C1 segment of cervical spinal cord (tissue), 14 donors: ENCODE data around the gene MAGI1.

Source experiments
- DNase-seq, 14 donors: peaks; one replicate each; lab custom pipeline; 2025; lab: John Stamatoyannopoulos, UW

MAGI1 gene

DNA sequence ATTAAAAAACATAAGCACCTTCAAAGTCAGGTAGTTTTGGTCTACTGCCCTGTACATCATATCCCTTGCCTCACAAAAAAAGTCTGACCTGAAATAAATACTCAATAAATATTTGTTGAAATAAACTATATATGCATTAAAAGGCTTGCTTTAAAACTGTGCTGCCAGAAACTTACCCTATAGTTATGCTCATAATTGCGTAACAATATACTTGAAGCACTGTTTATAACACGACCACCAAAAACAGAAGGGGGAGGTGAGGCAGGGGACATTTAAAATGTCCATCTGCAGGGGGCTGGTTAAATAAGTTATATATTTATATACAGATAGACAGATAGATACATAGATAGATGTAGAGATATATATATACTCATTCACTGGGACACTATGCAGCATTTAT, 549.5 kb downstream of the MAGI1 start:
- no peak for DNase-seq

GRCh38 chr3:65485826-65486469, 552.8 kb downstream of the MAGI1 start:
- peak in 5 of 14 donors; percentile 12 to 58 (median 18) for DNase-seq

GRCh38 chr3:65484964-65485363, 553.8 kb downstream of the MAGI1 start:
- DNase-seq = no peak

DNA sequence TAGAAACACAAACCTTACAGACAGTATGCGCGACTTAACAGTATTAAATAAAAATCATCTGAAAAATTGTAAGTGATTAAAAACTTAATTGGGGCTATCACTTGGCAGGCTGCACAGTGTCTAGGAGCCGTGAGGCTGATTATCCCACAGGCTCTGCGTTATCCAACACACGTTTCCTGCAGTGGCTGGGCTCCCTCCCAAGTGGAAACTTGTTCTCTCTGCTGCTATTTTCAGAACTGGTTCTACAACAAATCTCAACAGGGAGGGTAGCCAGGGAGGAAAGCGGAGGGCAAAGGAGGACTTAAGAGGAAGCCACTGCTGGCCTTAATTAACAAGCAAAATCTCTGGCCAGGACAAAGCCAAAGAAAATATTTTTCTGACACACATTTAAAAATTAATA, 555.2 kb downstream of the MAGI1 start:
- peak in 8 of 14 donors; percentile 25 to 85 (median 42) for DNase-seq

DNA sequence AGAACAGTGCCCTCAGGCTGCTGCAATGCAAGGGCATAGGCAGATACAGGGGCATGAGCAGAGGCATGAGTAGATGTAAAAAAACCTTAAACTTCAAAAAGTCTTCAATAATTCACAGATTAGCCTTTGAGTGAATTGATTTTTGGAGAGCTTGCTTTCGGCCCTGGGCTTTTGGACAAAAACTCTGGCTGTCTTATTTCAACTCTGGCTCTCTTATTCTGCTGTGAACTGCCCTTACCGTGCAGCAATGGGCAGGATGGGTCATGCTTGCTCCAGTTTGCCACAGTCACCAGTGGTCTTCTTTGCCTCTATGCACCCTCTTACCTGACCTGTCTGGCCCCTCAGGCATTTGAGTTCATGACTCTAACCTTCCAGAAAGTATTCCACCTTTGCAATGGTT, 555.7 kb downstream of the MAGI1 start:
- no peak for DNase-seq

- DNase-seq = no peak
Measured at GRCh38 chr3:65481085-65481484, 557.6 kb downstream of the MAGI1 start.

DNA sequence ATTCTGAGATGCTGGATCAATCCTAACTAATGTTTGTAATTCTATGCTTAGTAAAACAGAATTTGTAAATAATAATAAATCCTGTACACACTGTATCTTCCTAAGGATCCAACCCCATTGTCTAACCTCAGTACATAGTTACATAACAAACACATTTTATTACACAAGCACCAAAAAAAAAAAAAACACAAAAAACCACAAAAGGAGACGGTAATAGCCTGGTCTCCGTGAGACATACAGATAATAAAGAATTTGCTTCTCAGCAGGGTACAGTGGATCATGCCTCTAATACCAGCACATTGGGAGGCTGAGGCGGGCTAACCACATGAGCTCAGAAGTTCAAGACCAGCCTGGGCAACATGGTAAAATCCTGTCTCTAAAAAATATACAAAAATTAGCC, 558.7 kb downstream of the MAGI1 start:
- DNase-seq = no peak

DNA sequence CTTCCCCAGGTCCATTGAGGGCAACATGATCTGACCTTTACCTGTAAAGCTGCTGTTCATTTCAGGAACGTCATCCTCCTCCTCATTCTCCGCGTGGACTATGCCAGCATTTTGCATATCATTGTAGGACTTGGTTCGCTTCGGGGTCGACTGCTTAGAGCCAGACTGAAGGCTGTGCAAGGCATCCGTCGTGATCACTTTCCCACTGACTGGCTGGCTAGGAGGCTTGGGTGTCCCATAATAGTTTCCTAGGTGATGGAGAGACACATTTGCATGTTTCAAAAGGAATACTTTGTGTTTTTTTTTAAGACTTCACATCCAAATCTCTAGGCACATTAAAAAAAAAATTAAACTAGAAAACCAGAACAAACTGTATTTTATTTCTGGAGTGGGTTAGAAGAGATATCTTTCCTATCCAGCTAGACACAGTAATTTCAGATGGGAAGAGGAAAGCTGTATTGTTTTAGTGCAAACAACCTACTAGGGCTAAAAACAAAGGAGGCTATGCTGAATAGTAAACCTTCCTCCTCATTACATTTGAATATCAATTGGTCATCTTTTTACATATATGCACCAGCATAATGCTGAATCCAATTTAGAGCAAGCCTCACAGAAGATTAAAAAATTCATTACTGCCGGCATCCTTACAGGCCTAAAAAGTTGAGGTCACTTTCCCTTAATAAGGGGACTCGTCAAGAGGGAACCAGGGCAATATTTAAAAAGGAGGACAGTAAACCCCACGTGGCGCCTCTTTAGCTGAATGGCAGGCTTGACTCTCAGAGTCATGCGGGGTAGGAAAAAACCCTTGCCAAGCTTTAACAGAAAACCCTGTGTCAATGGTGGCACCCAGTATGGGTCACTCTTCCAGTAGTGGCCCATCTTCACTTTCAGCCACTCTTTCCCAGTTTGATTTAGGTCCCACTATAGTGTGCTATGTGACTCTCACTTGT, 559.9 kb downstream of the MAGI1 start:
- peak in 3 of 14 donors; percentile 14 to 16 (median 15) for DNase-seq

DNA sequence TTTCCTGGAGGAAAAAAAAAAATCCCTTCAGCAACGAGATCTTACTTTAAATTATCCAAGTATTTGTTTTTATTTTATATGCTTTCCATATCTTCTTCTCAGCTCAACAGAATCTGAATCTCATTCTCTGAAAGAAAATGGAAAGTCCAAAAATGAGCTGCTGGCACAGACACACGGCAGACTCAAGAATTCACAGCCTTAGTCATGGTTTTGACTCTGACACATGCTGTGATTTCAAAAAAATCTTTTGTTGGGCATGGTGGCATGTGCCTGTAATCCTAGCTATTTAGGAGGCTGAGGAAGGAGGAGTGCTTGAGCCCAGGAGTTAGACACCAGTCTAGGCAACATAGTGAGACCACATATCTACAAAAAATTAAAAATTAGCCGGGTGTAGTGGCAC, 565.0 kb downstream of the MAGI1 start:
- no peak for DNase-seq

DNA sequence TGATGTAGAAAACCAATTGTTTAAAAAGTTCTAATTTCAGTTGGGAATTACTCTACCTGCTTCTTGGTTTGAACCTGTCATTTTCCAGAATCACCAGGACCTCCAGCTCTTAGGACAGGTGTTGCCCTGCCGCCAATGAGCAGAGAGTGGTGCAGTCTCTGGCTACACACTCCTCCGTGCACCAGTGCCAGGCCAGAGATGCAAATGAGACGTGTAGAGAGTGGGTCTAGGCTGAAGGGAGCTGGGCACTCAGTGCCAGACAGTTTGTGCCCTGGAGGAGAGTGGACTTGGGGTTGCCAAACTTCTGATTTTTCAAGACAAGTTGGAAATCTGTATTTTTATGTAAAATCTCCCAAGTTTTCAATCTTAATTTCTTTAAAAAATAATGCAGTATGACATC, 566.2 kb downstream of the MAGI1 start:
- no peak for DNase-seq

DNA sequence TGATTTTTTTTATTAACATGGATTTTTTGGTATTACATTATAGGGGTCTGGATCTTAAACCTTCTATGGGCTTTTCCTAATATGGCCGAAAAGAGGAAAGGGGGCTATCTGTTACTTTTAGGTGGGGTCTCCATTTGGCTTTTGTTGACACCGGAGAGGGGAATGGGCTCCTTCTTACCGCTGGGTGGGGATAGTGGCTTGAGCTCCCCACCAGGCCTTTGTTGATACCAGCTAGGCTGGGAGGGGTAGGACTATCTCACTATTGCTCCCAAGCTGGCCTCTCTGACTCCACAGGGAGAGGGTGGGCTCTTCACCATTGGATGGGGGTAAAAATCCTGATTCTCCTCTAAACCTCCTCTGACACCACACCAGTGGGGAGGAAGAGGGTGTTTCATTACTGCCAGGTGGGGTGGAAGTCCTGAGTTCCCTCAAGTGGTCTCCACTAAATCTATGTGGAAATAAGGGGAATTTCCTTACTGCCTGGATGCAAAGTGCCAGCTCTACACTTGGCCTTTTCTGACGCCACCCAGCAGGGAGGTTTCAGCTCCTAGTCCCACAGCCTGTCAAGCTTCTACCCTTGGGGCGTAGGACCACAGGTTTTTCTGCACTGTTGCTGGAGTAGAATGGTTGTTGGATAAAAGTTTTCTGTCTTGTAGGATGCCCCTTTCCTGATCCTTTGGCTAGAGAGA, 572.3 kb downstream of the MAGI1 start:
- DNase-seq = no peak

DNA sequence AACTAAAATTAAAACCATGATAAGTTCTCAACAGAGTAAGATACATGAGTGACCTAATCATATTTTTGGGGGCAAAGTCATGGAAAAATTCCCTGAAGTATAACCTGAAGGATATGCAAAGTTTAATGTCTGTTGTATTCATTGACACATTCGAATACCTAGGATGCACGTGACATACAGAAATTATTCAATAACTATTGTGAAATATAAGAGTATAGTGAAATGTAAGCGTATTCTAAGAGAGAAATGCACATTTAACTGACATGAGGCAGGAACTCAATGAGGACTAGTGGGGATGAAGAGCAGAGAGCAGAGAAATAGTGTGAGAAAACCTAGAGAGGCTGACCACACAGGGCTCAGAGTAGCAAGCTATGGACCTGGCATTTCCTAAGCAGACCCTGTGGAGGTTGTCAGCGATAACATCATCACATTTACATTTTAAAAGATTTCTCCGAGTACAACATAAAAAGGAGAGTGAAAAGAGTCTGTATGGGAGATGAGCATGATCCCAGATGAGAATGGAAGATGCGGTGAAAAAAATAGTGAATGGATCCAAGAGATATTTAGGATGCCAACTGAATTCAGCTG, 588.8 kb downstream of the MAGI1 start:
- DNase-seq = no peak

DNA sequence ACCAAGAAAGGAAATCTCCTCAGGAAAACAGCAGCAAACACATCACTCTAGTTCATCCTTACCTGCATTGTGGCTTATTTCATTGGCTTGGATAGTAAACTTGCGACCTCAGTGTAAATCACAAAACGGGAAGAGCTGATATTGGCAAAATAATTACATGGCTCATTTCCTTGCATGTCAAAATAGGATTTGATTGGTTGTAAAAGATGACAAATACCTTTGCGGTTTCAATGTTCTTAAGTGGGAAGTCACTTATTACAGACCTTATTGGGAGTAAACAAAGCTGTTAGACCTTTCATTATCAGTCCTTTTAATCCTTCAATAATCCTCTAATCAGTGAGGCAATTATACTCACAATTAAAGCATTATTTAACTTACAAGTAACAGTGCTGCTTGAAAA, 590.6 kb downstream of the MAGI1 start:
- DNase-seq = no peak

- no peak for DNase-seq
Measured at GRCh38 chr3:65445573-65446169, 593.0 kb downstream of the MAGI1 start.

DNA sequence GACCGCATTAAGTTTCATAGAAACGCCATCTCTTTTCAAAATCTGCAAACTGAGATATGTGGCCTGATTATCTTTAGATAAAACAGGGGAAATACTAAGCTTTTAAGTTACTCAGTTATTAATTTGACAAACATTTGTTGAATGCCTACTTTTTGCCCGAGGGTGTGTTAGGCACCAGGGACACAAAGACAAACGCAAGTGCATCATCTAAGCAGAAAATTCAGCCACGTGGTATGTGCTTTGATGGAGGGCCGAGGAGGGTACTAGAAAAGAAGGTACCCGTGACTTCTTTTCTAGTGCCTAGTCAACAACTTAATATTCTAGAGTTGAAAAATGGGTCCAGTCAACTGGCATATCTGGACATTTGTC, 594.3 kb downstream of the MAGI1 start:
- no peak for DNase-seq

- DNase-seq = no peak
Measured at GRCh38 chr3:65443739-65444446, 594.8 kb downstream of the MAGI1 start.

DNA sequence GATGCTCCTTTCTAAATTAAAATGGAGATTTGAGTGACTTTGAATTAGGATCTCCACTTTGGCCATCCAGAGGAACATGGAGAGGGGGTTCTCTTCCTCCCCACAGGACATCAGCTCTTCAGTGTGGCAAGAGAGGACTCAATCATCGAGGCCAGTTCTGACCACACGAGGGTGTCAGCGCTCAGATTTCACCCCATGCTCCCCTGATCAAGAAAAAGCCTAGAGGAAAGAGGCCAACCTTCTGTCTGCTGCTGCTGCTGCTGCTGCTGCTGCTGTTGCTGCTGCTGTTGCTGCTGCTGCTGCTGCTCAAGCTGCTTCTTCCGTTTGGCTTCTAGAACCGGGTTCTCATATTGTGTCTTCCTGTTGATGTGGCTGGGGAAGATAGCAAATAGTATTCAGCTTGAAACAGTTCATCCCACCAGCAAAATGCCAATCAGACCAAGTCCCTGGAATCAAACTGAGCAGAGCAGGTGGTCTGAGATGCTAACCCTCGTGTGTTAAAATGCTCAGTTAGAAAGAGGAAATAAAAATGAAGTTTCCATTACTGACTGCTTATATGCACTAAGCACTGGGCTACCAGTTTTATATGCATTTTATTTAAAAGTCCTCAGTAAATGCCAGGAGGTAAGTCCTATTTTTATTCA, 599.0 kb downstream of the MAGI1 start:
- peak in 11 of 14 donors; percentile 11 to 72 (median 43) for DNase-seq

DNA sequence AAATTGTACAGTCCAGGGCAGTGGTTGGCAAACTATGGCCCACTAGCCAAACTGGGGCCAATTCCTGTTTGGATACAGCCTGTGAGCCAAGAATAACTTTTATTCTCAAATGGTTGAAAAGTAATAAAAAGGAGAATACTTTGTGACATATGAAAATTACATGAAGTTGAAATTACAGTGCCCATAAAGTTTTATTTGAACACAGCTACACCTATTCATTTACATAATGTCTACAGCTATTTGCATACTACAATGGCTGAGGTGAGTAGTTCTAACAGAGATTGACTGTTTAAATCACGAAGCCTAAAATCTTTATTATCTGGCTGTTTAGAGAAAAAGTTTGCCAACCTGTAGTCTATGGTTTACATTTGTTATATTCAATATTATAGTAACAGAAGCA, 600.1 kb downstream of the MAGI1 start:
- no peak for DNase-seq

DNA sequence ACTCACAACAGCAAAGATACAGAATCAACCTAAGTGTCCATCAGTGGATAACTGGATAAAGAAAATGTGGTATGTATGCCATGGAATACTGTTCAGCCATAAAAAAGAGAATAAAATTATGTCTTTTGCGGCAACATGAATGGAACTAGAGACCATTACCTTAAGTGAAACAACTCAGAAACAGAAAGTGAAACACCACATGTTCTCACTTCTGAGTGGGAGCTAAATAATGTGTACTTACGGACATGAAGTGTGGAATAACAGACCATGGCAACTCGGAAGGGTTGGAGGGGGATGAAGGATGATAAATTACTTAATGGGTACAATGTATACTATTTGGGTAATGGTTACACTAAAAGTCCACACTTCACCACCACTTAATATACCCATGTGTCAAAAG, 600.6 kb downstream of the MAGI1 start:
- no peak for DNase-seq

DNA sequence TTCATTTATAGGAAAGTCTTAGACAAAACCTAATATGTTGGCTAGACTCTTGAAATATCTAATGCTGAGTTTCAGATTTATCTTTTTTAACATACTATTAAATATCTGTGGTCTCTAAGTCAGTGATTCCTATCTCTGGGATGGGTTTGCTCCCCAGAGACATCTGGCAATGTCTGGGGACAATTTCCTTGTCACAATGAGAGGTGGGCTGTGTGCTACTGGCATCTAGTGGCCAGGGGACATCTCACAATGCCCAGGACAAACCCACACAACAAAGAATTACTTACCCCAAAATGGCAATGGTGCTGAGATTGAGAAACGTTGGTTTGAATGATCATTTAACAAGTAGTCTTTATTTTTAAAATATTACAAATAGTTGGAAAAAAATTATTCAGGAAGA, 602.1 kb downstream of the MAGI1 start:
- no peak for DNase-seq
